HepG2 (cell line): ENCODE results near the gene JUND. TPM values are rescaled to one million over a fixed set of nuclear protein-coding genes. Genes with fewer than 3 reads are reported as not detected.

Experiments used
- ATF4 ChIP-seq, 2 experiments: fragments of 450-650 bp in 1 of 2; sonication (generic) in 1 of 2; formaldehyde crosslinking; IDR thresholded peaks; 2 replicates each; pipeline versions ENCODE4 v1.5.0 to v1.8.0; 2020 to 2022; ENCODE audit warnings: mild to moderate bottlenecking in 1 of 2, missing genetic modification reagents in 1 of 2
- ESRRA ChIP-seq: sonication (generic); formaldehyde crosslinking; IDR thresholded peaks from 2 replicates; pipeline ENCODE4 v1.5.1; 2020; ENCODE audit warnings: mild to moderate bottlenecking, low read depth, missing genetic modification reagents
- HMGA1 ChIP-seq: sonication (generic); formaldehyde crosslinking; conservative IDR thresholded peaks from 2 replicates; pipeline ENCODE4 v1.4.0; 2020; ENCODE audit warnings: missing genetic modification reagents
- MIER3 ChIP-seq: IDR thresholded peaks from 2 replicates; pipeline ENCODE4 v1.6.1; 2016; ENCODE audit warnings: missing compliant biosample characterization, borderline replicate concordance
- MZF1 ChIP-seq: sonication (generic); formaldehyde crosslinking; IDR thresholded peaks from 2 replicates; pipeline ENCODE4 v1.8.1; 2023; ENCODE audit warnings: mild to moderate bottlenecking, missing genetic modification reagents, borderline replicate concordance
- NR2C2 ChIP-seq: sonication (generic); formaldehyde crosslinking; IDR thresholded peaks from 2 replicates; pipeline ENCODE4 v1.4.0; 2020; ENCODE audit warnings: missing genetic modification reagents, mild to moderate bottlenecking, moderate library complexity, borderline replicate concordance
- PAXIP1 ChIP-seq: sonication (generic); formaldehyde crosslinking; conservative IDR thresholded peaks from 2 replicates; pipeline ENCODE4 v1.4.0; 2020; ENCODE audit warnings: mild to moderate bottlenecking, missing genetic modification reagents, moderate library complexity
- PRDM10 ChIP-seq: sonication (generic); formaldehyde crosslinking; IDR thresholded peaks from 2 replicates; pipeline ENCODE4 v1.4.0; 2020; ENCODE audit warnings: low read depth, missing genetic modification reagents
- RAD21 ChIP-seq: fragments of 450-650 bp; formaldehyde crosslinking; IDR thresholded peaks from 2 replicates; pipeline ENCODE4 v1.5.0; 2020; ENCODE audit warnings: mild to moderate bottlenecking
- SATB2 ChIP-seq: sonication (generic); formaldehyde crosslinking; IDR thresholded peaks from 2 replicates; pipeline ENCODE4 v1.5.0; 2020; ENCODE audit warnings: missing genetic modification reagents
- SMAD3 ChIP-seq: sonication (generic); formaldehyde crosslinking; IDR thresholded peaks from 2 replicates; pipeline ENCODE4 v1.4.0; 2020; ENCODE audit warnings: missing genetic modification reagents
- TEAD2 ChIP-seq: sonication (generic); formaldehyde crosslinking; IDR thresholded peaks from 2 replicates; pipeline ENCODE4 v1.9.0; 2021; ENCODE audit warnings: missing genetic modification reagents
- THAP8 ChIP-seq: sonication (generic); formaldehyde crosslinking; IDR thresholded peaks from 2 replicates; pipeline ENCODE4 v1.5.1; 2020; ENCODE audit warnings: missing genetic modification reagents, mild to moderate bottlenecking, borderline replicate concordance
- ZNF44 ChIP-seq: sonication (generic); formaldehyde crosslinking; IDR thresholded peaks from 2 replicates; pipeline ENCODE4 v1.5.1; 2020; ENCODE audit warnings: mild to moderate bottlenecking, missing genetic modification reagents
- ZNF501 ChIP-seq: sonication (generic); formaldehyde crosslinking; IDR thresholded peaks from 2 replicates; pipeline ENCODE4 v1.5.1; 2020; ENCODE audit warnings: mild to moderate bottlenecking, moderate library complexity, missing genetic modification reagents
- ZNF850 ChIP-seq: sonication (generic); formaldehyde crosslinking; conservative IDR thresholded peaks from 2 replicates; pipeline ENCODE4 v1.9.0; 2021; ENCODE audit warnings: mild to moderate bottlenecking, missing genetic modification reagents
- polyA plus RNA-seq, 8 experiments: library from polyadenylated mRNA; depleted of rRNA in 3 of 8; stranded (reverse) in 7 of 8; unstranded in 1 of 8; fragments of >200 nt; fragmentation: Illumina TruSeq in 4 of 8; extraction: Trizol in 4 of 8; gene quantifications; 2 replicates each; pipeline versions ENCODE4 v1.2.1 to v1.2.3, GENCODE V29; 2011 to 2016; ENCODE audit warnings: low read depth in 4 of 8, missing spikeins in 1 of 8, mixed read lengths in 1 of 8; ENCODE audit not compliant: insufficient read depth in 1 of 8
- total RNA-seq, 5 experiments: library from RNA; depleted of rRNA; stranded (reverse); fragments of >200 nt; fragmentation: Illumina TruSeq; extraction: Trizol; gene quantifications; 2 replicates each; pipeline ENCODE4 v1.2.3, GENCODE V29; 2016; ENCODE audit warnings: low read depth in 1 of 5
- TF ChIP-seq, protein P1 (sequence below): sonication (generic); formaldehyde crosslinking; IDR thresholded peaks from 2 replicates; pipeline ENCODE4 v1.4.0; 2020; ENCODE audit warnings: missing genetic modification reagents

The JUND gene
- total and polyA plus RNA-seq, 2 of the 13 experiments (the other 11 are each of a cell fraction or from before 2014, with no cell fraction given): 41.2 to 59.8 TPM

- TF ChIP-seq THAP8 (CRISPR knock-in tag): no peak
- TF ChIP-seq ATF4 (CRISPR knock-in tag; IDR thresholded peaks at IDR 0.05): peak in 1 of 2 experiments; percentile 65; a peak in 2 of 4 replicates
- no peak for TF ChIP-seq SATB2 (CRISPR knock-in tag)
- TF ChIP-seq ZNF44 (CRISPR knock-in tag): peak; percentile 77; the same call in 1 of the 2 replicates
- TF ChIP-seq NR2C2 (CRISPR knock-in tag): peak; percentile 60; the same call in 1 of the 2 replicates
- TF ChIP-seq TEAD2 (CRISPR knock-in tag): no peak
- peak; percentile 86; the same call in 1 of the 2 replicates for TF ChIP-seq PRDM10 (CRISPR knock-in tag)
- TF ChIP-seq RAD21 (CRISPR knock-in tag): no peak
- TF ChIP-seq, protein P1, sequence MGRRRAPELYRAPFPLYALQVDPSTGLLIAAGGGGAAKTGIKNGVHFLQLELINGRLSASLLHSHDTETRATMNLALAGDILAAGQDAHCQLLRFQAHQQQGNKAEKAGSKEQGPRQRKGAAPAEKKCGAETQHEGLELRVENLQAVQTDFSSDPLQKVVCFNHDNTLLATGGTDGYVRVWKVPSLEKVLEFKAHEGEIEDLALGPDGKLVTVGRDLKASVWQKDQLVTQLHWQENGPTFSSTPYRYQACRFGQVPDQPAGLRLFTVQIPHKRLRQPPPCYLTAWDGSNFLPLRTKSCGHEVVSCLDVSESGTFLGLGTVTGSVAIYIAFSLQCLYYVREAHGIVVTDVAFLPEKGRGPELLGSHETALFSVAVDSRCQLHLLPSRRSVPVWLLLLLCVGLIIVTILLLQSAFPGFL (CRISPR knock-in tag): no peak
- TF ChIP-seq ZNF850 (CRISPR knock-in tag): 0 out of 2 replicates have a peak, but pooled peaks have one; percentile 51
- peak; percentile 68; the same call in 1 of the 2 replicates for TF ChIP-seq MIER3 (CRISPR knock-in tag)
- TF ChIP-seq MZF1: no peak
- peak; percentile 85 for TF ChIP-seq PAXIP1 (CRISPR knock-in tag)
- TF ChIP-seq HMGA1 (CRISPR knock-in tag): no peak
- TF ChIP-seq SMAD3 (CRISPR knock-in tag): peak; percentile 27; the same call in 1 of the 2 replicates
- no peak; the same call in 1 of the 2 replicates for TF ChIP-seq ESRRA (CRISPR knock-in tag)
- peak; percentile 58 for TF ChIP-seq ZNF501 (CRISPR knock-in tag)
These were observed 23.3 kb upstream of the JUND start (continued) for GRCh38 chr19:18304458-18305310.
